Esophagus (tissue), 2 donors: Measurements from ENCODE around the gene ADGRB2. TPM values are rescaled to one million over a fixed set of nuclear protein-coding genes. Genes with fewer than 3 reads are reported as not detected.
A peak's percentile ranks its signal among the peaks of the same experiment; 100 is the strongest.

ENCODE experiments used
- H3K27ac ChIP-seq, 2 donors: one replicate each; pipeline ENCODE4 v1.5.1; 2013; ENCODE audit warnings: low read depth in 2 of 2, mild to moderate bottlenecking in 2 of 2, inconsistent platforms in 1 of 2, low read length in 1 of 2, moderate library complexity in 1 of 2
- H3K27me3 ChIP-seq, 2 donors: one replicate each; pipeline ENCODE4 v1.6.1; 2013; ENCODE audit warnings: low read length in 2 of 2, control low read depth in 1 of 2, mild to moderate bottlenecking in 1 of 2; ENCODE audit not compliant: insufficient read depth in 2 of 2, control insufficient read depth in 1 of 2
- H3K36me3 ChIP-seq, 2 donors: one replicate each; pipeline ENCODE4 v1.6.1; 2013; ENCODE audit warnings: low read length in 1 of 2; ENCODE audit not compliant: control insufficient read depth in 2 of 2, insufficient read depth in 2 of 2
- H3K4me1 ChIP-seq, 2 donors: one replicate each; pipeline ENCODE4 v1.6.1; 2013; ENCODE audit warnings: low read length in 1 of 2; ENCODE audit not compliant: control insufficient read depth in 2 of 2, insufficient read depth in 2 of 2
- H3K4me3 ChIP-seq, 2 donors: one replicate each; pipeline ENCODE4 v1.5.1; 2013; ENCODE audit warnings: low read length in 2 of 2, mild to moderate bottlenecking in 2 of 2, low read depth in 1 of 2, moderate library complexity in 1 of 2
- H3K9me3 ChIP-seq, 2 donors: one replicate each; pipeline ENCODE4 v1.6.1; 2013; ENCODE audit warnings: mild to moderate bottlenecking in 2 of 2, low read depth in 1 of 2, low read length in 1 of 2, moderate library complexity in 1 of 2; ENCODE audit not compliant: control insufficient read depth in 2 of 2, insufficient read depth in 1 of 2
- WGBS, 2 donors: extraction: QIAGEN DNeasy Blood & Tissue Kit; methylation state at CpG; one replicate each; pipeline ENCODE4 v1.1.7; 2013; 5-methylcytosine and 5-hydroxymethylcytosine counted together
- polyA plus RNA-seq, 2 donors: library from polyadenylated mRNA; stranded (reverse); fragments of 200-250 nt; gene quantifications; one replicate each; pipeline ENCODE4 v1.2.3, GENCODE V29; 2013
- donor health status: healthy with polysubstance abuse.
- donor health status: Bipolar disorder and iron deficiency.

ADGRB2 gene
- polyA plus RNA-seq, 2 donors = 0.34 to 0.51 TPM

DNA sequence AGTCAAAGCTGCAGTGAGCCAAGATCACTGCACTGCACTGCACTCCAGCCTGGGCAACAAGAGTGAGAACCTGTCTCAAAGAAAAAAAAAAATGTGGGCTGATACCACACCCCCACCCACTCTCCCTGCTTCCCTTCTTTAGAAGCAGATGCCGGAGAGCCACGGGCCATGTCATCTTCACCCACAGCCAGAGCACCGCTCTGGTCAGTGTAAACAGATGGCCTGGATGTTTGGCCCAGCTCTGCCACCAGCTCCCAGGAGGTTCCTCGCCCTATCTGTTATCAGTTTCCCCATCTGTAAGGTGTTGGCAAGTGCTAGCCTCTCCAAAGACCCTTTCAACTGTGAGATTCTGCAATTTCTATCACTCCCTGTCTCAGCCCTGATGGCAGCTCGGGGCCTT, 11.9 kb upstream of the ADGRB2 start:
- peaks cover 12 to 13% of the 10 kb centered on the region in 2 donors for H3K4me1 ChIP-seq
- no peak overlapping the region for H3K27ac ChIP-seq
- no peak overlapping the region for H3K4me3 ChIP-seq
- WGBS, 2 donors = 85 to 90% methylated on average over 5 of the region's 5 CpGs
- H3K9me3 ChIP-seq = peaks cover 0 to 6% of the 10 kb centered on the region in 2 donors
- H3K36me3 ChIP-seq = no peaks in the 10 kb centered on the region
- peaks cover 0 to 15% of the 10 kb centered on the region in 2 donors for H3K27me3 ChIP-seq

- peaks cover 0 to 15% of the 10 kb centered on the region in 2 donors for H3K27me3 ChIP-seq
- H3K4me1 ChIP-seq = peaks cover 12 to 13% of the 10 kb centered on the region in 2 donors
- peaks cover 0 to 6% of the 10 kb centered on the region in 2 donors for H3K9me3 ChIP-seq
- H3K27ac ChIP-seq = no peak overlapping the region
- H3K4me3 ChIP-seq = no peak overlapping the region
- 77% methylated on average over 10 of the region's 10 CpGs for WGBS, 2 donors
- no peaks in the 10 kb centered on the region for H3K36me3 ChIP-seq
Observed at GRCh38 chr1:31775210-31775999, 11.3 kb upstream of the ADGRB2 start.

GRCh38 chr1:31774495-31774894, 10.4 kb upstream of the ADGRB2 start:
- Histone ChIP-seq H3K9me3 (peaks cover 0 to 6% of the 10 kb centered on the region in 2 donors), H3K4me3 (no peak overlapping the region), H3K36me3 (no peaks in the 10 kb centered on the region), H3K27me3 (peaks cover 0 to 15% of the 10 kb centered on the region in 2 donors), H3K27ac (no peak overlapping the region), H3K4me1 (peaks cover 12 to 13% of the 10 kb centered on the region in 2 donors)
- 73 to 74% methylated on average over 3 of the region's 3 CpGs for WGBS, 2 donors

DNA sequence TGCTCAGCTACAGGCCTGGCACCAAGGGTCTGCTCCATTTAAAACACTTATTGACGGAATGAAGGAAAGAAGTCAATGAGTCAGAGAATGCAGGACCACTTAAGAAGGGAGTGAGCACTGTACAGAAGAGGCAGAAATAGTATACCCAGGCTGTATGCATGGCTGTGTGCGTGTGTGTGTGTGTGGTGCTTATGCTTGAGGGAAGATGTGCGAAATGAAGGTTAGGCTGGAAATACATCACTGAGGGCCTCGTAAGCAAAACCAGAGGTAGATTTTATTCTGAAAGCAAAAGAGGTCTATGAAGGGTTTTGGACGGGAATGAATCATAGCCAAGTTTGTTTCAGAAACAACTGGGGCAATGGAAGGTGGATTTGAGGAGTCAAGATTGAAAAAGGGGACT, 9.7 kb upstream of the ADGRB2 start:
- WGBS, 2 donors = 89 to 94% methylated on average over 5 of the region's 5 CpGs
- Histone ChIP-seq H3K36me3 (no peaks in the 10 kb centered on the region), H3K27me3 (peaks cover 0 to 15% of the 10 kb centered on the region in 2 donors), H3K4me3 (no peak overlapping the region), H3K9me3 (peaks cover 0 to 6% of the 10 kb centered on the region in 2 donors), H3K4me1 (peaks cover 12 to 13% of the 10 kb centered on the region in 2 donors), H3K27ac (no peak overlapping the region)

GRCh38 chr1:31772669-31773248, 8.6 kb upstream of the ADGRB2 start:
- WGBS, 2 donors = 16 to 17% methylated on average over 38 to 49 of the region's 49 CpGs
- Histone ChIP-seq H3K36me3 (no peaks in the 10 kb centered on the region), H3K4me1 (peaks cover 12 to 13% of the 10 kb centered on the region in 2 donors), H3K27me3 (peaks cover 0 to 15% of the 10 kb centered on the region in 2 donors), H3K27ac (no peak overlapping the region), H3K4me3 (peak overlapping the region in 1 of 2 donors; percentile 12), H3K9me3 (peaks cover 0 to 6% of the 10 kb centered on the region in 2 donors)

GRCh38 chr1:31771891-31772668, 7.9 kb upstream of the ADGRB2 start:
- Histone ChIP-seq H3K4me1 (peaks cover 12 to 13% of the 10 kb centered on the region in 2 donors), H3K4me3 (peak overlapping the region in 1 of 2 donors; percentile 12), H3K9me3 (peaks cover 0 to 6% of the 10 kb centered on the region in 2 donors), H3K27ac (no peak overlapping the region), H3K36me3 (no peaks in the 10 kb centered on the region), H3K27me3 (peaks cover 0 to 15% of the 10 kb centered on the region in 2 donors)
- 4% methylated on average over 68 of the region's 68 CpGs for whole genome bisulfite sequencing, 2 donors

DNA sequence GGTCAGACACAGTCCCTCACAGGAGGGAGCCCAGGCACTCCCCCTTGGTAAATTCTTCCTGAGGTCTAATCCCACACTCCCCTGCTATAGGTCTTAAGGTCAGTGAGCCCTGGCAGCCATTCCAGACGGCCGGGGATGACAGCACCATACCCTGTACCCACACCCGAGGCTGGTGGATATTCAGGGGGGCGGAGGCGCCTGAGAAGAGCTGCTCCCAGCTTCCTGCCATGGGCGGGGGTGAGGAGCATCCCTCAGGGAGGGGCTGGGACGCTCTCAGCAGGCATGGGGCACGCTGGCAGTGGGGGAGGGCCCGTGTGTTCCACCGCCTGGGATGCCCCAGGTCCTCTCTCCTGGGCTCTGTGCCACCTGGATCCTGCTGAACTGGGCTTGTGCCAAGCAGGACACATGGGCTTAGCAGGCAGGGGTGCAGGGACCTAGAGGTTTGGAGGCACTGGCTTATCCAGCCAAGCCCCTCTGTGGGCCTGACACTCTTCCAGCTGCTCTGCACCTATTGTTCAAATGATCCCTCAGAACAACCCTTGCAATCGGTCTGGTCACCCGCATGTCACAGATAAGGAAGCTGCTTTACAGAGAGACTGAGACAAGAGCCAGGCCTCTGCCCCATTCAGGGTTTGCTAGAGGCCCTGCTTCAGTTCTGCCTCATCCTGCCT, 5.7 kb upstream of the ADGRB2 start:
- WGBS, 2 donors = 42 to 48% methylated on average over 12 of the region's 12 CpGs
- Histone ChIP-seq H3K36me3 (no peaks in the 10 kb centered on the region), H3K27ac (no peak overlapping the region), H3K9me3 (peaks cover 0 to 6% of the 10 kb centered on the region in 2 donors), H3K4me3 (no peak overlapping the region), H3K4me1 (peaks cover 12 to 13% of the 10 kb centered on the region in 2 donors), H3K27me3 (peaks cover 0 to 15% of the 10 kb centered on the region in 2 donors)

DNA sequence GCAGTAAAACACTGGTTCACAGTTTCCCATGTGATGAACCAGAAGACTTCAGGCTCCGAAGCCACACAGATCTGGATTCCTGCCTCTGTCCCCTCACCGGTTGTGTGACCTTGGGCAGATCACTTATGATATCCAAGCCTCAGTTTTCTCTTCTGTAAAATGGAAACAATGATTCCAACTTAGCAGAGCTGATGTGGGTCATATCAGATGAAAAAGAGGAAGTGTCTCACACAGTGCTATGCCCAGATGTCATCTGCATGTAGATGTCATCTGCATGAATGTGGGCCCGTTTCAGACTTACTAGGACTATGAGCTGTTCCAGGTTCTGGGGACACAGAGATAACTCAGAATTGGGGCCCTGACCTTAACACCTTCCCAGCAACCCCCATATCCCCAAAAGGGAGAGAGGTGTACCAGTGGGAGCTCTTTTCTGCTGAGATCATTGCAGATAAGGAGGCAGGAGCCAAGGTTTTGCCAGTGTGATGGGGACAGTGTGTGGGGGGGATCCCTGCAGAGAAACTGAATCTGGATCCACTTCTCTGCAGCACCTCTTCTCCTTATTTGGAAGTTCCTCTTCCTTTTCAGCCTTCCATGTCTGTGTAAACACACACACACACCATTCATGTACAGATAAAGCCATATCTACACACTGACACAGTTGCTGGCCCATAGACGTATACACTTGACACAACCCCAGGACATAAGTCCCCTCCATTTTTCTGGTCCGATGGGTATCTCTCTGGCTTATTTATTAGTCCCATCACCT, 5.0 kb upstream of the ADGRB2 start:
- H3K27me3 ChIP-seq = peaks cover 0 to 12% of the 10 kb centered on the region in 2 donors
- no peaks in the 10 kb centered on the region for H3K36me3 ChIP-seq
- H3K9me3 ChIP-seq = peaks cover 0 to 6% of the 10 kb centered on the region in 2 donors
- WGBS, 2 donors = 62 to 67% methylated on average over 5 of the region's 5 CpGs
- H3K4me1 ChIP-seq = peaks cover 12 to 13% of the 10 kb centered on the region in 2 donors
- H3K27ac ChIP-seq = no peak overlapping the region
- no peak overlapping the region for H3K4me3 ChIP-seq
